GM19023 (cell line): ENCODE data around the gene GFRA1.
"Not testable (repeated sequence)": the region's sequence is repeated elsewhere in the genome, so short reads cannot be mapped to it uniquely, and the experiment has no call there.

Source experiments
- ATAC-seq: cut with Tn5 transposase; IDR thresholded peaks from one replicate; pipeline ENCODE4 v1.9.1; 2021; ENCODE audit warnings: mild to moderate bottlenecking, moderate library complexity; ENCODE audit not compliant: unreplicated experiment

The GFRA1 gene

GRCh38 chr10:116076621-116077020 is 196.4 kb downstream of the GFRA1 start:
- ATAC-seq, result no peak

GRCh38 chr10:116073510-116073909 is 199.5 kb downstream of the GFRA1 start:
- ATAC-seq, result no peak

- no peak for ATAC-seq
Observed at GRCh38 chr10:116073001-116073400, 200.0 kb downstream of the GFRA1 start.

GRCh38 chr10:116071453-116072148 is 201.4 kb downstream of the GFRA1 start:
- no peak for ATAC-seq

GRCh38 chr10:116070743-116071320 is 202.2 kb downstream of the GFRA1 start:
- no peak for ATAC-seq

- ATAC-seq, result no peak
Observed at GRCh38 chr10:116069856-116070255, 203.2 kb downstream of the GFRA1 start.

GRCh38 chr10:116067825-116068224 is 205.2 kb downstream of the GFRA1 start:
- no peak for ATAC-seq

- no peak for ATAC-seq
Observed at GRCh38 chr10:116063107-116063506, 209.9 kb downstream of the GFRA1 start.

GRCh38 chr10:116060864-116061263 is 212.1 kb downstream of the GFRA1 start:
- no peak for ATAC-seq

- no peak for ATAC-seq
Observed at GRCh38 chr10:116059320-116059719, 213.7 kb downstream of the GFRA1 start.

GRCh38 chr10:116056445-116057293 is 216.3 kb downstream of the GFRA1 start:
- no peak for ATAC-seq

- ATAC-seq, result no peak
Observed at GRCh38 chr10:116055917-116056252, 217.1 kb downstream of the GFRA1 start.

GRCh38 chr10:116055252-116055916 is 217.6 kb downstream of the GFRA1 start:
- ATAC-seq, result no peak

- ATAC-seq, result no peak
Observed at GRCh38 chr10:116053910-116054309, 219.1 kb downstream of the GFRA1 start.

- not testable (repeated sequence) for ATAC-seq
Observed at GRCh38 chr10:116053009-116053730, 219.8 kb downstream of the GFRA1 start.

GRCh38 chr10:116052522-116052921 is 220.5 kb downstream of the GFRA1 start:
- ATAC-seq, result not testable (repeated sequence)

- ATAC-seq, result no peak
Observed at GRCh38 chr10:116049974-116050304, 223.1 kb downstream of the GFRA1 start.

- no peak for ATAC-seq
Observed at GRCh38 chr10:116049158-116049973, 223.6 kb downstream of the GFRA1 start.

GRCh38 chr10:116045366-116046356 is 227.3 kb downstream of the GFRA1 start:
- ATAC-seq, result no peak
